HL-60 (cell line): ENCODE results near the gene F2R.

Source experiments
- CTCF ChIP-seq: IDR thresholded peaks from one replicate; pipeline ENCODE4 v1.5.1; 2011; ENCODE audit warnings: low read length, control low read depth, inconsistent platforms; ENCODE audit not compliant: insufficient read depth
- GABPA ChIP-seq: IDR thresholded peaks from 2 replicates; pipeline ENCODE4 v1.6.1; 2012; ENCODE audit warnings: low read depth
- POLR2AphosphoS5 ChIP-seq: IDR thresholded peaks from 2 replicates; pipeline ENCODE4 v1.6.1; 2012; ENCODE audit warnings: low read depth
- REST ChIP-seq: IDR thresholded peaks from 2 replicates; pipeline ENCODE4 v1.6.1; 2012; ENCODE audit warnings: low read depth; ENCODE audit not compliant: insufficient replicate concordance
- SPI1 ChIP-seq: IDR thresholded peaks from 2 replicates; pipeline ENCODE4 v1.6.1; 2012; ENCODE audit warnings: low read depth, mild to moderate bottlenecking, borderline replicate concordance

- no peak for TF ChIP-seq POLR2AphosphoS5
- TF ChIP-seq CTCF = no peak
- TF ChIP-seq SPI1 = no peak
- no peak for TF ChIP-seq REST
- TF ChIP-seq GABPA = no peak
Observed at GRCh38 chr5:76690704-76691466, 25.0 kb upstream of the F2R start.
